22Rv1 (cell line): ENCODE results near the gene TAOK2.

Source experiments
- CTCF ChIP-seq: fragments of 450-650 bp; IDR thresholded peaks from 2 replicates; pipeline ENCODE4 v1.5.1; 2017; ENCODE audit warnings: mild to moderate bottlenecking
- ZFX ChIP-seq: fragments of 450-650 bp; IDR thresholded peaks from 2 replicates; pipeline ENCODE4 v1.6.1; 2017; ENCODE audit warnings: antibody characterized with exemption, borderline replicate concordance

- TF ChIP-seq CTCF (no peak), ZFX (no peak)
Measured at GRCh38 chr16:29994600-29995323, 21.1 kb downstream of the TAOK2 start.
